Liver (tissue), 9 donors: ENCODE measurements around the gene CLC. TPM values are rescaled to one million over a fixed set of nuclear protein-coding genes. Genes with fewer than 3 reads are reported as not detected.

ENCODE experiments used
- DNase-seq: peaks from one replicate; pipeline ENCODE4 v3.0.0-alpha.2; 2017; ENCODE audit warnings: low spot score
- H3K27ac ChIP-seq, 2 donors: one replicate each; pipeline ENCODE4 v1.7.0; 2013; ENCODE audit warnings: inconsistent platforms in 2 of 2, low read length in 2 of 2, control low read depth in 1 of 2, low read depth in 1 of 2, mild to moderate bottlenecking in 1 of 2
- H3K27me3 ChIP-seq, 4 donors: one replicate each; pipeline versions ENCODE4 v1.6.1 to v1.7.0; 2013; ENCODE audit warnings: low read length in 3 of 4, inconsistent platforms in 1 of 4, mild to moderate bottlenecking in 1 of 4, moderate library complexity in 1 of 4; ENCODE audit not compliant: control insufficient read depth in 4 of 4, insufficient read depth in 4 of 4
- H3K36me3 ChIP-seq, 4 donors: one replicate each; pipeline versions ENCODE4 v1.6.1 to v1.7.0; 2013; ENCODE audit warnings: low read length in 3 of 4, mild to moderate bottlenecking in 3 of 4, low read depth in 1 of 4, moderate library complexity in 1 of 4; ENCODE audit not compliant: control insufficient read depth in 4 of 4, insufficient read depth in 3 of 4
- H3K4me1 ChIP-seq, 4 donors: one replicate each; pipeline versions ENCODE4 v1.6.1 to v1.7.0; 2013; ENCODE audit warnings: low read length in 3 of 4, mild to moderate bottlenecking in 3 of 4, moderate library complexity in 1 of 4; ENCODE audit not compliant: control insufficient read depth in 4 of 4, insufficient read depth in 4 of 4
- H3K4me3 ChIP-seq, 3 donors: one replicate each; pipeline versions ENCODE4 v1.6.1 to v1.7.0; 2013; ENCODE audit warnings: low read length in 3 of 3, control low read depth in 1 of 3, low read depth in 1 of 3, mild to moderate bottlenecking in 1 of 3
- H3K9ac ChIP-seq, 2 donors: one replicate each; pipeline ENCODE4 v1.7.0; 2013; ENCODE audit warnings: low read length in 2 of 2, mild to moderate bottlenecking in 2 of 2, moderate library complexity in 2 of 2, control low read depth in 1 of 2, low read depth in 1 of 2
- H3K9me3 ChIP-seq, 4 donors: one replicate each; pipeline versions ENCODE4 v1.6.1 to v1.7.0; 2013; ENCODE audit warnings: low read length in 3 of 4; ENCODE audit not compliant: control insufficient read depth in 4 of 4
- ATF3 ChIP-seq: IDR thresholded peaks from 2 replicates; pipeline ENCODE4 v1.6.1; 2016; ENCODE audit warnings: antibody characterized with exemption
- EGR1 ChIP-seq, 2 donors: IDR thresholded peaks; 2 replicates each; pipeline ENCODE4 v1.6.1; 2016 to 2018; ENCODE audit warnings: antibody characterized with exemption in 2 of 2, low read depth in 2 of 2
- FOXA1 ChIP-seq: IDR thresholded peaks from 2 replicates; pipeline ENCODE4 v1.6.1; 2016; ENCODE audit warnings: antibody characterized with exemption
- FOXA2 ChIP-seq: IDR thresholded peaks from 2 replicates; pipeline ENCODE4 v1.6.1; 2016; ENCODE audit warnings: antibody characterized with exemption
- GABPA ChIP-seq, 2 donors: IDR thresholded peaks in 1 of 2; conservative IDR thresholded peaks in 1 of 2; 2 replicates each; pipeline ENCODE4 v1.6.1; 2016; ENCODE audit warnings: antibody characterized with exemption in 2 of 2, mild to moderate bottlenecking in 1 of 2, moderate library complexity in 1 of 2
- HNF4A ChIP-seq, 2 donors: conservative IDR thresholded peaks; 2 replicates each; pipeline ENCODE4 v1.6.1; 2016; ENCODE audit warnings: antibody characterized with exemption in 2 of 2, mild to moderate bottlenecking in 2 of 2
- HNF4G ChIP-seq: IDR thresholded peaks from 2 replicates; pipeline ENCODE4 v1.6.1; 2016; ENCODE audit warnings: antibody characterized with exemption
- JUND ChIP-seq, 2 donors: IDR thresholded peaks; 2 replicates each; pipeline ENCODE4 v1.6.1; 2016; ENCODE audit warnings: antibody characterized with exemption in 2 of 2
- MAX ChIP-seq: IDR thresholded peaks from 2 replicates; pipeline ENCODE4 v1.6.1; 2016; ENCODE audit warnings: antibody characterized with exemption
- NR2F2 ChIP-seq: IDR thresholded peaks from 2 replicates; pipeline ENCODE4 v1.6.1; 2016; ENCODE audit warnings: antibody characterized with exemption
- RAD21 ChIP-seq, 2 donors: IDR thresholded peaks; 2 replicates each; pipeline ENCODE4 v1.6.1; 2016; ENCODE audit warnings: antibody characterized with exemption in 2 of 2, mild to moderate bottlenecking in 2 of 2
- REST ChIP-seq: IDR thresholded peaks from 2 replicates; pipeline ENCODE4 v1.6.1; 2016; ENCODE audit warnings: antibody characterized with exemption, mild to moderate bottlenecking
- RXRA ChIP-seq, 2 donors: IDR thresholded peaks; 2 replicates each; pipeline ENCODE4 v1.6.1; 2017 to 2018; ENCODE audit warnings: antibody characterized with exemption in 2 of 2, mild to moderate bottlenecking in 1 of 2
- TAF1 ChIP-seq: conservative IDR thresholded peaks from 2 replicates; pipeline ENCODE4 v1.6.1; 2016; ENCODE audit warnings: antibody characterized with exemption, mild to moderate bottlenecking
- YY1 ChIP-seq: IDR thresholded peaks from 2 replicates; pipeline ENCODE4 v1.6.1; 2016; ENCODE audit warnings: antibody characterized with exemption, mild to moderate bottlenecking
- ZBTB33 ChIP-seq: IDR thresholded peaks from 2 replicates; pipeline ENCODE4 v1.6.1; 2016; ENCODE audit warnings: antibody characterized with exemption
- WGBS: extraction: QIAGEN DNeasy Blood & Tissue Kit; methylation state at CpG from one replicate; pipeline ENCODE4 v1.1.7; 2013; 5-methylcytosine and 5-hydroxymethylcytosine counted together
- polyA plus RNA-seq, 2 donors: library from polyadenylated mRNA; stranded (reverse) in 1 of 2; unstranded in 1 of 2; fragments of 200-250 nt in 1 of 2; fragments of >200 nt in 1 of 2; fragmentation: Nextera tagmentation in 1 of 2; extraction: Ambion mirVana in 1 of 2; gene quantifications; one replicate each; pipeline versions ENCODE4 v1.2.1 to v1.2.3, GENCODE V29; 2013 to 2015
- total RNA-seq, 2 donors: library from RNA; depleted of rRNA; stranded (reverse); fragments of >200 nt; gene quantifications; one replicate each; pipeline ENCODE4 v1.2.3, GENCODE V29; 2014
- donor health status: healthy.
- donor health status: healthy.
- donor health status: healthy.
- donor health status: healthy.
- donor health status: healthy.

Gene CLC
- total and polyA plus RNA-seq, 4 donors: 0.60 to 13.6 TPM; not detected in 2

DNA sequence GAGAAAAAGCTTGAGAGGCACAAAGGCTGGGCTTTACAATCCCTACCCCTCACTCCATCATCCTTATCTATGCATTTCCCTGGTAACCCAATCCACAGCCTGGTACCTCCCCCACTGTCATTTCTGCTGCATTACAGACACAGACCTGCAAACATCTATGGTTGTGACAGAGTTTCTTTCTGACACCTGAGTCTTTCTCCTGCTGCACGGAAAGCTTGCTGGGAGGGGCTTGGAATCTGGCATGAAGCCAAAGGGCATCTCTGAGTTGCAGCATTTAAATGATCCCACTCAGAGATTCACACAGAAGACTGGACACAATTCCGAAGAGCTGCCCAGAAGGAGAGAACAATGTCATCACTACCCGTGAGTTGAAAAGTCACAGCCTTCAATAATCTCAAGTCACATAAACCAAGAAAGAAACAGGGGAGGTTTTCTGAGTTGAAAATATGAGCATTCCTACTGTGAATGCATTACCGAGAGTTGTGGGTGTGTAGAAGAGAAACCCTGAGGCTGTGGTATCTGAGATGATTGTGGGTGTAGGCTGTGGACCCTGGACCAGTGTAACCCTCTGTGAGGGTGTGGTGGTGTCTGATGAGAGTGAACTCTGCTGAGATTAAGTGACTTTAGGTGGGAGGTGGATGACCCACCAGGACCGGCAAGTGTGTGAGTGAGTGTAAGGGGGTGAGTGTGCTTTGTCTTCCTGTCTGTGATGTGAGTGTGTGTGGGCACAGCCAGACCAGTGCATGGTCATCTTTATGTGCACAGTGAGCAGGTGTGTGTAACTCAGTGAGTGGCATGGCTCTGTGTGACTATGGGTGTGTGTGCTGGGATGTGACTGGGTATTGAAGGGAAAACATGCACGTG, 33.4 kb downstream of the CLC start, which contains the start of gene LGALS14:
LGALS14 (plus strand) TSS at position 301 of the 864 bp plus-strand sequence; CDS start at position 349, 48 bp downstream.
- 49% methylated on average over 6 of the region's 6 CpGs for WGBS

DNA sequence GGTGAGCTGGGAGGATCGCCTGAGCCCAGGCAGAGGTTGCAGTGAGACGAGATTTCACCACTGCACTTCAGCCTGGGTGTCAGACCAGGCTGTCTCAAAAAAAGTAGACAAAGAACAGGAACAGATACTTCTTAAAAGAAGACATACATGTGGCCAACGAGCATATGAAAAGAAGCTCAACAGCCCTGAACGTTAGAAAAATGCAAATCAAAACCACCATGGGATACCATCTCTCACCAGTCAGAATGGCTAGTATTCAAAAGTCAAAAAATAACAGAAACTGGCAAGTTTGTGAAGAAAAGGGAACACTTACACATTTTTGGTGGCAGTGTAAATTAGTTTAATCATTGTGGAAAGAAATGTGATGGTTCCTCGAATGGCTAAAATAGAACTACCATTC, 36.5 kb downstream of the CLC start:
- 55% methylated on average over 5 of the region's 5 CpGs for WGBS
- H3K36me3 ChIP-seq: no peaks in the 10 kb centered on the region
- peaks cover 0 to 5% (median 0%) of the 10 kb centered on the region in 4 donors for H3K27me3 ChIP-seq
- DNase-seq: no peak
- H3K4me3 ChIP-seq: no peak overlapping the region
- TF ChIP-seq YY1: no peak
- TF ChIP-seq TAF1: no peak
- H3K9me3 ChIP-seq: no peaks in the 10 kb centered on the region
- H3K4me1 ChIP-seq: no peaks in the 10 kb centered on the region
- no peak overlapping the region for H3K9ac ChIP-seq
- no peak overlapping the region for H3K27ac ChIP-seq

More for the DNA sequence above, 33.4 kb downstream of the CLC start, which contains the start of gene LGALS14:
- H3K4me3 ChIP-seq: no peak within 1 kb of the TSS
- no peak within 1 kb of the TSS for H3K9ac ChIP-seq
- TF ChIP-seq GABPA (IDR thresholded peaks at IDR 0.05 in 1 of 2, conservative IDR thresholded peaks at IDR 0.05 in 1 of 2) (no peak), HNF4G (no peak), ZBTB33 (no peak), YY1 (no peak), MAX (no peak), JUND (IDR thresholded peaks at IDR 0.05) (no peak), EGR1 (IDR thresholded peaks at IDR 0.05; ENCODE audit: low read depth in 2 of 2) (no peak), ATF3 (no peak)
- no peaks in the 10 kb centered on the region for H3K9me3 ChIP-seq
- H3K27me3 ChIP-seq: peaks cover 0 to 2% (median 0%) of the 10 kb centered on the region in 4 donors
- H3K36me3 ChIP-seq: no peaks in the 10 kb centered on the region
- H3K4me1 ChIP-seq: no peaks in the 10 kb centered on the region
- no peak for DNase-seq
- H3K27ac ChIP-seq: no peak within 1 kb of the TSS

GRCh38 chr19:39698535-39698934, 39.3 kb downstream of the CLC start:
- H3K4me3 ChIP-seq: no peak overlapping the region
- H3K9me3 ChIP-seq: no peaks in the 10 kb centered on the region
- H3K27ac ChIP-seq: no peak overlapping the region
- no peak overlapping the region for H3K9ac ChIP-seq
- no peaks in the 10 kb centered on the region for H3K36me3 ChIP-seq
- no peaks in the 10 kb centered on the region for H3K4me1 ChIP-seq
- no peak for DNase-seq
- peaks cover 0 to 5% (median under 1%) of the 10 kb centered on the region in 4 donors for H3K27me3 ChIP-seq
- TF ChIP-seq NR2F2: no peak
- no peak for TF ChIP-seq FOXA2
- no peak for TF ChIP-seq JUND (IDR thresholded peaks at IDR 0.05)
- TF ChIP-seq RXRA (IDR thresholded peaks at IDR 0.05): no peak
- no peak for TF ChIP-seq YY1
- no peak for TF ChIP-seq HNF4G
- no peak for TF ChIP-seq REST
- TF ChIP-seq TAF1: no peak
- TF ChIP-seq MAX: no peak
- no peak for TF ChIP-seq ZBTB33
- no peak for TF ChIP-seq RAD21 (IDR thresholded peaks at IDR 0.05)
- no peak for TF ChIP-seq GABPA (IDR thresholded peaks at IDR 0.05 in 1 of 2, conservative IDR thresholded peaks at IDR 0.05 in 1 of 2)
- no peak for TF ChIP-seq EGR1 (IDR thresholded peaks at IDR 0.05; ENCODE audit: low read depth in 2 of 2)
- TF ChIP-seq FOXA1: no peak
- no peak for TF ChIP-seq HNF4A (conservative IDR thresholded peaks at IDR 0.05)
- TF ChIP-seq ATF3: no peak
